HG02610 (cell line): ENCODE data around the gene MSI2.

ENCODE experiments used
- ATAC-seq: cut with Tn5 transposase; IDR thresholded peaks from one replicate; pipeline ENCODE4 v1.9.1; 2021; ENCODE audit warnings: mild to moderate bottlenecking, moderate library complexity; ENCODE audit not compliant: unreplicated experiment

MSI2 gene

DNA sequence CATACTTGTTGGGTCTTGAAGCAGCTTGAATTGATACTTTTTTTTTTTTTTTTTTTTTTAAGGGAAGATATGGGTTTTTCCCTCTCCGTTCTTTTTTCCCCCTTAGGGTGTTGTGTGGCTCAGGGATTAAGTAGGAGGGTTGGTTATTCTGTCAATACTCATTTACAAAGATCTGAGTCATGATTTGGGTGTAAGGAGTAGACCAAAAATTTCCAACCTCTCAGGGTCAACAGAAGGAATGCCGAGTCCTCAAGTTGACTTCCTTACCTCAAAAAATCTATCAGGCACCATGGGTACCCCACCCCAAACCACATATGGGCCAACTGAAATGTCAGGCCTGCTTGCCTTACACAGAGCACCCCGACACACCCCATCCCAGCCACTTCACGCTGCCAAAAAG lies 258.3 kb downstream of the MSI2 start:
- no peak for ATAC-seq

DNA sequence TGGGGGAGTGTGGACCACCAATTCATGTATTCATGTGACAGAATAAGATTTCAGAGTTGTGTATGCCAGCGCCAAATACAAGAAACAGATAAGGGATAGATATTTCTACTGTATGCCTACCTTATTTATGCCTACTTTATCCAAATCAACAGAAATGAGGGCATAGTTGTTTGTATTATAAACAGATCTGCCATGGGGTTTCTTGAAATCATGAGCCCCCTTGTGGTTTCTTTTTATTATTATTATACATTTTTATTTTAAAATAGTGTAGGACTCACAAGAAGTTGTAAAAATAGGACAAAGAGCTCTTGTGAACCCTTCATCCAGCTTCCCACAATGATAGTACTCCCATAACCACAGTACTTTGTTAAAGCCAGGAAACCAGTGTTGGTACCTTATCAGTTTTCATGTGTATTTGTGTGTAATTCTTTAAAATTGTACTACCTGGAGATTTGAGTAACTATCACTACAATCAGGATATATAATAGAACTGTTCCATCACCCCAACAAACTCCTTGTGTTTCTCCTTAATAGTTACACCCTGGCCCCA lies 259.4 kb downstream of the MSI2 start:
- ATAC-seq, result no peak

DNA sequence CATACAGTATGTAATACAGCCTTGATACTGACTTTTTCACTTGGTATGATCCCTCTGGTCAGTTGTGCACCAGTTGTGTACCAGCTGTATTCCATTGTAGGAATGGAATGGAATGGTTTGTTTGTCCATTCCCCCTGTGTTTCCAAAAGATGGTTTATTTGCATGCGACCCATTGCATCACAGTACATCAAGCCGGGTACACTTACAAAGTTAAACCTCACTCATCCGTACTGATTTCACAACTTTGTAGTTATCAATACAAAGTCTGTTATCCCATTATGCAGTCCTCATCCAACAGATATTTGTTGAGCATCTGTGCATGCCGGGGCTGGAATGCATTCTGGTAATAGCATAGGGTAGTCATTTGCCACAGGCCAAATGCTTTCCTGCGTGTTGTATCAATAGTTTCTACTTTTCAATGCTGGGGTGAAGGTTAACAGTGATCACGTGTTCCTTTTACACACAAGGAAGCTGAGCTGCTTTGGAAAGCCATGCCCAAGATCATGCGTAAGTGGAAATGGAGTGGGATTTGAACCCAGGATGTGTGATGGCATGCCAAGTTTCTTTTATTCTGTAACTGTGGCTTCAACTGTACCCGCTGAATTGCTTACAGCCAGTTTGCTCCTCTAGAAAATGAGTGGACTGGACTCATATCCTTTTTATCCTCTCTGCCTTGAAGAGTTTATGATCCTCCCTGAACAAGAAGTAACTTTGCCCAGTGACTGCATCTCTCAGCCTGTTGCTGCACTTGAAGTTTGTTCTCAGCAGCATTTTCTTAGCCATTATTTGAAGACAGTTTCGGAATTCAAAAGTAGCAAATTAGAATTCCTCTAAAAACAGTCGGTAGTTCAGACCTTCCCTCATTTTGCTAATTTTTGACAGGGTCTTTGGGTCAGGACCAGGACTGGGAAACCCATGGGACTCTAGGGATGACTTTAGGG lies 260.2 kb downstream of the MSI2 start:
- no peak for ATAC-seq

DNA sequence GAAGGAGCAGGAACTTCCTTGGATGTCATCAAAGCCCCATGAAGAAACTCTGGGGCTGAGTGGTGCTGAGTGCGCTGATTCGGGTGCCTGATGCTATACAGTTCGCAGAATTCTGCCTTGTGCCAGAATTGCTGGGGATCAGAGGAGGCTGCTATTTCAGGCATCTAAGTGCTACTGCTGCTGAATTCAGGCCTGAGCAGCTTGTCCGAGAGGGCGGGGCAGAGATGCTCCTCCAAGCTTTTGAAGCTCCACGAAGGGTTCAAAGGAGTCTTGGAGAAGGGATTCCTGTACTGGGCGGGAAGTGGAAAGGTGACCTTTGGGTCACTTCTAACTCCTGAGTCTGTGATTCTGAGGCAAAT lies 260.9 kb downstream of the MSI2 start:
- ATAC-seq, result no peak

DNA sequence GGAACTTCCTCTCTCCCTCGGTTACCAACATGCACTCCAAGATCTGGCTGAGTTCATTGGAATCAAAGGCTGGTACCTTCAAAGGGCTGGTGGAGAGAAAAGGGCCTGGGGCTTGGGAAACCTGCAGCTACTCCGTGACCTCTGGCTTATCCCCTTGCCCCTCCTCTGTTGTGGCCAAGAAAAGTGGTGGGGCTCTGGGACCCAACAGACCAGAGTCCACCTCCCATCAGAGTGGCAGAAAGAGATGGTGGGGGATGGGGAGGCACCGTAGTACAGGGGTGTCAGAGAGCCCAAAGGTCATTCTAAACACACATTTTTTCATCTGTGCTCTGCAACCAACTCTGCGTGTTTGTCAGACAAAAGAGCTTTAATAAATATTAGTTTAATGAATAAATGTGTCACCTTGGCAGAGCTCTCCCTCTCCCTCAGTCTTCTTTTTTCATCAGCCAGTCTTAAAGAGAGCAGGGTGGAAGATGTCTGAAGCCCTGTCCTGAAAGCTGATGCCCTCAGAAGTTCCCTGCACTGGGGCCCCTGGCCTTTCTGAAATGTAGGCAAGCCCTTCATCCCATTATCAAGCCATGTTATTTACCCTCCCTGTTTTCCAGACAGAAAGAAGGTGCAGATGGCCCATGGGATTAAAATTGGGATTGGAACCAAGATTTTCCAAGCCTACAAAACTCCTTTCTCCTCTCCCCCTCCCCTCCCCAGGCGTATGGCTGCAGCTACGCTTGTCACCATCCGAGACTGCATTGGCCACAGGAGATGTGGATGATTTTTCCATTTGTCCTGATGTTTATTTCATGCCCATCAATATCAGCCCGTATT lies 261.5 kb downstream of the MSI2 start:
- no peak for ATAC-seq

DNA sequence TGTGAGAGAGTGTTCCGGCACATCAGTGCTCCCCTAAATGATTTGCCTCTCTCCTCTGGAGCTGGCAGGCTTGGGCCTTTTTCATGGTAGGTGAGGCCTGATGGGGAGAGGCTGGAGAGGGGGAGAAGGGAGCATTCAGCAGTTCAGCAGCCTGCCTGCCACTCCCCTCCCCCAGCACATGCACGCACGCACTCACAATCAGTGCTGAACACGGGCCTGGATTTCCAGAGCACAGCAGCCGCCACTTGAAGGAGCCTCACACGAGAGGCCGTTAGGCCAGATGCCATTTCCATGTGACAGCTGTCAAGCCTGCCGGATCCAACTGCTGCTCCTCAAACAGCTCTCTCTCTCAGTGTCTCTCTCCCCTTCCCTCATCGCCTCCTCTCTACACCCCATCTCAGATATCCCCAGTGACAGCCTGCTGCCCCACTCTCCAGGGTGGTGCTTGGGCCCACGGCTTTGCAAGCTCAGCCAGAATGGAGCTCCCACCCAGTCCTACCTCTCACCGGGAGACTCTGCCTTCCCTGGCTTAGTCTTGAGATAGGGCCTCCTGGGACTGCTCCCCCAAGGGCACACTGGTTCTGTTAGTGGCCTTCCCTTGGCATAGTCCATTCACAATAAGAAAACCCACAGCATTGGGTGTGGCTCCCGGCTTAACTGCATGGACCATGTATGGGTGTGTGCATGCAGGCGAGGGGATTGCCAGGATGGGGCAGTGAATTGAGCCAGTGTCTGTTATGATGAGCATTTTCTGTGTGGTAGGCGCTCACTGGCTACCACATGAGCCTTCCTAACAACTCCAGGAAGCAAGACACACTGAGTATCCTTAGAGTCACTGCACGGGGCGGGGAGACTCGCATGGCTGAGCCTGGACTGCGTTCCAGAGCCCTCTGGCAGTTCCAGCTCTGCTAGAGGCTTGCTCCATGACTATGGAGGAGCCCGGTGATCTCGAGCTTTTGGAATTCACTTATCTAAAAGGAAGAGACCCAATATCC lies 262.6 kb downstream of the MSI2 start:
- no peak for ATAC-seq

DNA sequence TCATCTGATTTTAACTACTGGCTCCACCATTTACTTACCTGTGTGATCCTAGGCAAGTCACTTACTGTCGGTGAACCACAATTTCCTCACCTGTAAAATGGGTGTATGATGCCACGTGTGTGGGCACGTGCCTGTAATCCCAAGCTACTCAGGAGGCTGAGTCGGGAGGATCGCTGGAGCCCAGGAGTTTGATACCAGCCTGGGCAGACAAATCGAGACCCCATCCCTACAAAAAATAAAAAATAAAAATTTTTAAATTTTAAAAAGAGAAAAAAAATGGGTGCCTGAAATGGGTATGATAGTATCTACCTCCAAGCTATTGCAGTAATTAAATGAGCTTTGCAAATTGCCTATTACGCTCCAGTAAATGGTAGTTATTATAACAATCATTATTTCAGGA lies 263.5 kb downstream of the MSI2 start:
- no peak for ATAC-seq

DNA sequence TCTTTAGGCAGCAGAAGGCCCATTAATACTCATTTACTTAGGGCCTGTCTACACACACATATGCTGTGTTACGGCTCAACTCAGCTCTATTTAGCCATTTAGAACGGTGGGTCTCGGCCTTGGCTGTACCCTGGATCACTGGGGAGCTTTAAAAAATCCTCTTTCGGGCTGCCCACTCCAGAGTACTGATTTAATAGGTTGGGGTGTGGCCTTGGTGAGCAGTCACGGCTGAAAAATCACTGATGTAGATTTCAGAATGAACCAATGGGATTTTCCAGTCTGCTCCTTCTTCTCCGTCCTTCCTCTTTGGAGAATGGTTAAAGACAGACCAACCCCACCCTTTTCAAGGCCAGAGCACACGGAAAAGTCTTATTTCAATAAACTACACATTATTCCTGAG lies 265.3 kb downstream of the MSI2 start:
- no peak for ATAC-seq

DNA sequence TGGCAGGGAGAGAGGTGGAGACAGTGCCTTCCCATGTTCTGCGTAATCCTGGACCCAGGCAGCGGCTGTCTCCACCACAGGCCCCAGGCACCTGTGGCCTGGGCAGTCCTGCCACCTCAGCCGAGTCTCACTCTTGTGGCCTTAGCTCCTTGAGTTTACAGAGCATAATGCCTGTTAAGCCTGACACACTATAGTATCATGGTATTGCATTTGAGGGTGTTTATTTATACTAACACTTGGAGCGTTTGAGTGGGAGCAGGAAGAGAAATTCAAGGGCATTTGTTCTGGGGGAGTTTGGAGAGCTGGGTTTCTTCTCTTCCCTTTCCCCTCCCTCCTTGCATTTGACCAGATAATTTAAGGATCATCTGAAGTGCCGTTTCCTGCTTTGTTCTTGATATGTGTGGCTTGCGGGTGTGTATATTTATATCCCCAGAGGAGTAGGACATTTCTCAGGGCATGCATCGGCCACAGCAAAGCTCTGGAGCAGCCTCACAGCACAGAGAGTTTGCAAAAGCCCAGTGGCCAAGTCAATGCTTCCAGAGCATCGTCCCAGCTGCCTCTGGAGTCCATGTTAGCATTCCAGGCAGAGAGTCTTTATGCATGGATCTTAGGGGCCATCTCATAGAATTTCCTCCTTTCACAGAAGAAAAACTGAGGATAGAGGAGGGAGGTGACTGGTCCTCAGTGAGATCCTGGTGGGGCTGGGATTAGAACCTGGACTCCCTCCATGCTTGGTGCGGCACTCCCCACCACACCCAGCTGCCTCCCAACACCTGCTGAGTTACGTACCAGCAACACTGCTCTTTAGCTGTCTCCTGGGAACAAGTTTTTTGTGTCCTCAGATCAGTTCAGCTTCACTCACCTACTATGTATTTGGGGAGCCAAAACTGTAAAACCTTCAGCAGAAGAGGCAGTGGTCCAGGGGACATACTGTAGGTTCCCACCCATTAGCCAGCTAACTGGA lies 266.0 kb downstream of the MSI2 start:
- ATAC-seq, result no peak

DNA sequence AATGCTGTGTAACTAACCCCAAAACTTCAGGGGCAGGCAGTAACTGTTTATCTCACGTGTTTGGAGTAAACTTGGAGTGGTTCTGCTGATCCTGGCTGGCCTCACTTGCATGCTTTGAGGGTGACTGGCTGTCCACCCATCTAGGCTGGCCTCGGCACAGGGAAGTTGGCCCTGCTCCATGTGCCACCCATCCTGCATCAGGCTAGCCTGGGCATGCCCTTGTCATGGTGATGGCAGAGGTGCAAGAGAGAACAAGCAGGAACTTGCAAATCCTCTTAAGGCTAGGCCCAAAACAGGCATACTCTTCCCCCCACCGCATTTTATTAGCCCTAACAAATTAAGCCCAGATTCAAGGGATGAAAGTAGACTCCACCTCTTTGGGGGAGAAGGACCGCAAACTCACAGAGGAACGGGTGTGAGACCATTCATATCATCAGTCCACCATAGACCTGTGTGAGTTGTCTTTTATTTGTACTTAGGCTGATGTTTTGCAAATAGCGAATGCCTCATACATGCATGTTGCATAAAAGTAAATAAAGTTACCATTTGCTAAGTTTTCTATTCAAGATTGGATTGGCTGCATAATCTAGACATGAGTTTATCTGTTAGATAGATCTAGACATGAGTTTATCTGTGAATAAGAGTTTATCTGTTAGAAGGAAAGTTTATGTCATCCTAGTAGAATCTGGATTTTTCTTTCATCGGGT lies 267.8 kb downstream of the MSI2 start:
- ATAC-seq, result no peak

DNA sequence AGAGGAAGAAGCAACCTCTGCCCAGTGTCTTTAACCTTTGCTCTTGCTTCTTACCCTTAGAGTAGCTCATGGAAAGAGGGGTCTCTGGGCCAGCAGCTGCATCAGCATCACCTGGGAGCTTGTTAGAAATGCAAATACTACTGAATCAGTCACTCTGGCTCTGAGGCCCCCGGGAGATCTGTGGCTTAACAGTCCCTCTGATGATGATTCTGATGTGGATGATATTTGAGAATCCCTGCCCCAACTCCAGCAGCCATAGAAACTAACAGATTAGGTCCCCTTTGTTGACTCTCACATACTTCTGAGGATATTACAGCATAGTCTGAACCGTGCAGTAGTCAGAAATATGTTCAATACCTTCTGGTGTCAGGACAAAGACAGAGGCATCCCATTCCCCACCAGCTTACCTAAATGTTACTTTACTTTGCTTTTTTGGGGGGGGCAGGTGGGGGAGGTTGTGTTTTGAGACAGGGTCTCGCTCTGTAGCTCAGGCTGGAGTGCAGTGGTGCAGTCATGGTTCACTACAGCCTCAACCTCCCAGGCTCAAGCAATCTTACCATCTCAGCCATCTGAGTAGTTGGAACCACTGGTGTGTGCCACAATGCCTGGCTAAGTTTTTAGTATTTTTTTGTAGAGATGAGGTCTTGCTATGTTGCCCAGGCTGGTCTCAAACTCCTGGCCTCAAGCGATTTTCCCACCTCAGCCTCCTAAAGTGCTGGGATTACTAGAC lies 268.7 kb downstream of the MSI2 start:
- ATAC-seq, result no peak

DNA sequence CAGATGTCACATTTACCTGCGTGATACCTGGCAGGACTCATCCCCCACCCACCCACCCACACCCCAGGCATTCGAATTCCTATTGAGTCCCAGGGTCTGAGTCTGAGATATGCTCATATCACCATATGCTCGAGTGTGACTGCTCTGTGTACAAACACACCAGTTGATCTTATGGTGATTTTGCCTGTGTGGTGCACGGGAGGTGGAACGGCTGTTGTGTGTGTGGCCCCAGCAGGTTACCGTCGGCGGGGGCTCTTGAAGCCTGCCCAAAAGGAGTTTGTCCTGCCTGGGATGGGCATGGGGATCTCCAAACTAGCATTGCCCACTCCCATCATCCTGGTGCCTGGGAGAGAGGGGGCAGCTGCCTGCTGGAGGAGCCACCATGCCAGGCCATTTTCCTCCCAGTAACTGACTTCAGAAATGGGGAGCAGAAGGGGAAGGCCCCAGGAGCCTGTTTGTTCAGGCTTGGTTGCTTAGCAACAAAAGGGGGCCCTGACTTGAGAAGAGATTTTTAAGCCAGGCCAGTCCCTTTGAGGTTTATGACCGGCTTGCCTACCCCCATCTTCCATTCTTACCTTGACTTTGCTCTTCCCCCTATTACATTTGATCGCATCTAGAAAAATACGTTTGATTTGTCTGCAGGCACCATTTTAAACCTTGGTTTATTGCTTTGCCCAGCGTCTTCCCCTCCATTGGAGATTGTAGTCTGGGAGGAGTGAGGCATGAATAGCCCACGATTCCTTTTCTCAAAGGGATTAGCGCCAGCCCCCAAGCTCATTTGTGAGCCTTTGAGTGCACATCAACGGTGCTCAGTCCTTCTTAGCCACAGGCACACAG lies 271.1 kb downstream of the MSI2 start:
- ATAC-seq, result no peak

DNA sequence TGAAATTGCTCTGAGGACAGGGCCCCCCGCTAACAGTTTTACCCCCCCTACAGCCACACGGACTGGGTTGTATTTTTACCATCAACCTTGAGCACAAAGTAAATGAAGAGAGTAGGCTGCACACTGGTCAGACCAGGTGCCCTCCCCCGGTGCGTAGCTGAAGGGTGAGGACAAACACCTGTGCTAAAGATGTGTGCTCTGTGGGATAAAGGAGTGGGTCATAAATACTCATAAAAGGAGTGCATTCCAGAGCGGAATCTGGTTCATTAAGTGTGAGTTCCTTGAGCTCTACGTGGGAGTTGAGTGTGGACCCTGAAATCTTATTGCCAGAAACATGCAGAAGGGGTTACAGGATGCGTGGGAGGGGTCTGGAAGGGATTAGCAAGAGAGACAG lies 271.7 kb downstream of the MSI2 start:
- no peak for ATAC-seq

DNA sequence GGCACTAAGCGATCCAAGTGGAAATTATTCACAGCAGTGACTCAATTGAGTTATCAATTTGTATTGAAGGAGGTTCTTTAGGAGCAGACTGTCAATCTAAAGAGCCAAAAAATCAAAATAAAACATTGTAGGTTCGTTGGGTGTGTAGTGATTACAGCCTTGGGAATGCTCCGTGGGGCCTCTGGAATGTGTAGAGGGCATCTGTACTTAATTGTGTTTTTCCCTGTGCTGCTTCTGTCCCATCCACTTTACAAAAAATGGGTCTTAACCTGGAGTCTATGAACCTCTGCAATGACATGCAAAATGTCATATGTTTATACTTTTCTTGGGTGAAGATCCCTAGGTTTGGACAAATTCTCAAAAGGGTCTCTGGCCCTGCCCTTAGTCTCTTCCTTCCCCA lies 273.7 kb downstream of the MSI2 start:
- ATAC-seq, result no peak

DNA sequence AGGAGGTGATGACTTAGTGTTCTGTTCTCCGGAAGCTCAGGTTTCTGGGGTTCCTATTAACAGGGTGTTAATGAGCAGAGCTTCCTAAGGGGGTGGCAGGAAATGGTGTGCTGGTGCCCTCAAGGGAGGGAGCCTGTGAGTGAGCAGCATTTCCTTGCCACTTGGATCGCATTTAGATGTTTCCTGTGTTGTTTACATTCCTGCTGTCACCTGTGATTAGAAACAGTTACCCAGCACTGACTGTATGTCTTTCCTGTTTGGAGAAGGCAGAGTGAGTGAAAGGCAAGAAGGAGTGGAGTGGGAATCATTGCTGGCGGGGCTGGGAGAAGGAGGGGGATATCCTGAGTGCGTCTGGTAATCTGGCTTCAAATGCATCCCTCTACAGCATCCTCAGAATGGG lies 274.2 kb downstream of the MSI2 start:
- no peak for ATAC-seq

DNA sequence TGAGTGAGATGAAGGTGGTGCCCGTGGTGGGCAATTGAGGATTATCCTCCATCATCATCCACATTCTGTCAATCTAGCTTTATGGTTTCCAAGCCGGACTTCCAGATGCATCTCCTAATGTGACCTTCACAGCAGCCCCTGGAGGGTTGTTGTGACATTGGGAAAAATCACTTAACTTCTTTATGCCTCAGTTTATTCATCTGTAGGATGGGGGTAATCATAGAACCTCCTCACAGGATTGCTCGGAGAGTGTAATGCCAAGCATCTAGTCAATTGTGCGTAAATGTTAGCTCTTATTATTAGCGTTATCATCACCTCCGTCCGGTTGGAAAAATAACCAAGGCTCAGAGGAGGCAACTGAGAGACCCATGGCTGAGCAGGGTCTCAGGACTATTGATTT lies 274.8 kb downstream of the MSI2 start:
- no peak for ATAC-seq
